SHP77 (cell line): ENCODE data around the gene SNED1.

ENCODE experiments used
- DNase-seq, 2 experiments: peaks; one replicate each; lab custom pipeline; 2025; lab: John Stamatoyannopoulos, UW

Gene SNED1

DNA sequence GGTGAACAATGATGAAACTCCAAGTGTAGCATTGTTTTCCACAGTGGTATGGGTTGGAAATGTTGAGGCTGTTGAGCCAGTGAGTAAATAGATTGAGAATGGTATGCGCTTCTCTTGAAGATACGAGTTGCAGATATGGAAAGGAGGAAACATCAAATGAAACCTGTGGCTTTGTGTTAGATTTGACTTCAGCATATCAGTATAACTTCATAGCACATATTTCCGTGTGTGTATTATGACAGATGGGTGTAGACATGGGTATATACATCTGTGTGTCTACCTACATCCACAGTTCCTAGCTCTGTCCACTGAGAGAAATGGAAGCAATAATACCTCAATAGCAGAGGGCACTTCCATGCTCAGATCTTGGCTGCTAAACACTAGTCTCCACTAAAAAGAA is 8.0 kb downstream of the SNED1 start:
- no peak for DNase-seq

DNA sequence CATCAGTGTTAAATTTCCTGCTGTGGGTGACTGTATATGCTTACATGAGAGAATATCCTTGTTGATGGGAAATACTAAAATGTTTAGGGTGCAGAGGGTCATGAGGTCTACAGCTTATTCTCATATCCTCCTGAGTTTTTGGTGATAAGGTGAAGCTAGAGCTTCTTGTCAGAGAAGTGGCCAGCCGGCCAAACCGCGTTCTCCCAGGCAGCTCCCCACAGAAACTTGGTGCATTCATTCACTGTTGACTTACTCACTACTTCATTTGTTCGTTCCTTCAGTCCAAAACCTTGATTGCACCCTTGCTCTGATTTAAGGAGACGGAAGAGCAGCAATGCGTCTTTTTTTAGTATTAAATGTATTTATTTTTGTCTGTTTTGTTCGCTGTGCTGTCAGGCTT is 8.7 kb downstream of the SNED1 start:
- DNase-seq = no peak

DNA sequence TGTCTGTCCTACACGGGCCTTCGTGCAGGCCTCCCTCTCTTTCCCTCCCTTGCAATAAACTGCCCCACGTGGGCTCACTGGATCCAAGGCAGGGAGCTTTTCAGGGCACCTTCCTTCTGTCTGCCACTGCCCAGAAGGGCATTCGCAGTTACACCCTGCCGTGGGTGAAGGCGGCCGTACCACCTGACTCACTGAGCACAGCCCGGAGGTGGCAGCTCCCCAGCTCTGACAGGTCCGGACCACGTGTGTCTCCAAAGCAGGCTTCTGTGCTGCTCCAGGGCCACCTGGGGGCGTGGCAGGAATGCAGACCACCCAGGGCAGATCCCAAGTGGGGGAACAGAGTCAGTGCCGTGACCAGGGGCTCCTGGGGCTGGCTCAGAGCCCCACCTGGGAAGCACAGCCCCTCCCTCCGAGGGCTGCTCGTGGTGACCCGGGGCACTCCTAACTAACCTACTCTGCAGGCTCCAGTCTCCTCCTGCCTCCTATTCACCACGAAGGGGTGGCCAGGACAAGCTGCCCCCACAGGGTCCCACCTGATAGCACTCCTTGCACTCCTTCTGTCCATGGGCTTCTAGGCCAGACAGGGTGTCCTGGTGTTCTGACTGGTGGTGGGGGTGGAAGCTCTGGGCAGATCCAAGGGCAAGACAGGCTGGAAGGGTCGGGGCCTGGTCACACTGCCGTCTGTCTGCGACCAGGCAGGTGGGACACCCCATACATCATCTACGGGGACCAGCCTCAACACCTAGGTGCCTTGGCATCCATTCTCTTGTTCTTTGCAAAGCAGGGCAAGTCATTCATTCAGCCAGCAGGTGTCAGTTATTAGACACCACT is 9.7 kb downstream of the SNED1 start:
- DNase-seq = no peak

DNA sequence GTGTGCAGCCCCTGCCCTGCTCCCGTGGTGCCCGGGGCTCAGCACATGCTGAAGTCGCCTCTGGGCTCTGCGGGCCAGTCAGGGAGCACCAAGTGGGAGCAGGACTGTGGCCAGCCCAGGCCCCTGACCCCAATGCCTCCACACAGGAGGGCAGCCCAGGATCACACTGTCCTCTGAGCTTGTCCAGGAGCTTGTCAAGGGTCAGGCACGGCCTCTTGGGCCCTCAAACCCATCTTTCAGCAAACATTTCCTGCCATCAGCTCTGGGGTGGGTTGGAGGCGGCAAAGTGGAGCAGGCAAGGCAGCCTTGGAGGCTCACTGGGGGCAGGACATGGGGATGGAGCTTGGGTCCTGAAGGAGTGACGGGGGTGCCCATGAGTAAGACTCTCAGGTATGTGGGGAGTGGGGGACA is 10.3 kb downstream of the SNED1 start:
- no peak for DNase-seq

DNA sequence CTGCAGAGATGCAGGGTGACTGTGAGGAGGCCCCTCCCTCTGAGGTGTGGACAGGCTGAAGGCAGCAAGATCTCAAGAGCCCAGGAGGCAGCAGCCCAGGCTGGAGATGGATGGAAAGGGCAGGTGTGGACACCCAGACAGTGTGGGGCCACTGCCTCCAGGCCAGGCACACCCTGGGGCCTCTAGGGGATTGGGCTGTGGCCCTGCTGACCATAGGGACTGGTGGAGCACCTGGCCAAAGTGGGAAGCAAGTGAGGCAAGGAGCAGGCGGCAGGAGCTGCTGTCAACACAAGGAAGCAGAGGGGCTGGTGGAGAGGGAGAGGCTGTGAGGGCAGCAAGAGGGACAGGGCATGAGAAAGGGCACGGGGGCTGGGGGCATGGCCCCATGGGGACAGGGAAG is 10.8 kb downstream of the SNED1 start:
- DNase-seq = no peak

DNA sequence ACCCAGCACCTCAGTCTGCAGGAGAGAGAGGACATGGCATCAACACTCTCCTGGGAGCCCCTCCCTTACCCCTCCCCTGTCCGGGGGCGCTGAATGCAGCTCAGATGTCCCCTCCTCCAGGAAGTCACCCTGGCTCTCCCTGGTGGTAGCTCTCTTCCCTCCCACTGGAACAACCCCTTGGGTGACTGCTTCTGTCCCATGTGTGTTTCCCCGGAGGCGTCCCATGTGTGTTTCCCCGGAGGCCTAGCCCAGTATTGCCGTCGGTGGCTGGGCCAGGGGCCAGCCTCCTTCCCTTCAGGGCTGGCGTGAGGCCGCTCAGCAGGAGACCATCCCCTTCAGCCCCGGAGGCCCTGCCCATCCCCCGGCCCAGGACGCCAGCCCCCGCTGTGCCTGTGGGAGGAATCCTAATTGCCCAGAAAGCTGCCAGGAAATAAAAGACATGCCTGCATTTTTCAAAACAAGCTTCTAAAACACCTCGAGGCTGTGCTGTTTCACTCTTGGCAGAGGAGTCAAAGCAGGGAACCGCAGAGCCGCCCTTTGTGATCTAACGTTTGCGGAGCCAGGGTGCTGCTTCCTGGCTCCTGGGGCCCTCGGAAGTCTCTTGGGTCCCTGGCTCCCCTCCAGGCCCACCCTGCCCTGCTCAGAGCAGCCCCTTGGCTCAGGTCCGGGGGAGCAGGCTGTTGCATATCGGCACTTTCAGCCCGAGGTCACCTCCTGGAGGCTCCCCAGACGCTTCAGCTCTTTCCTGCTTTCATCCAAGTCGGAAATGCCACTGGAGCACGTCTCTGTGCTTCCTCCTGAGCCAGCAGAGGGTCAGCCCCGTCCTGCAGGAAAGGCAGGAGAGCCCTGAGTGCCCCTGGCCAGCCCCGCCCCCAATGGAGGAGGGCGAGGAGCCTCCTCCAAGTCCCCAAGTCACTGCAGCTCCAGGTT is 11.4 kb downstream of the SNED1 start:
- no peak for DNase-seq

DNA sequence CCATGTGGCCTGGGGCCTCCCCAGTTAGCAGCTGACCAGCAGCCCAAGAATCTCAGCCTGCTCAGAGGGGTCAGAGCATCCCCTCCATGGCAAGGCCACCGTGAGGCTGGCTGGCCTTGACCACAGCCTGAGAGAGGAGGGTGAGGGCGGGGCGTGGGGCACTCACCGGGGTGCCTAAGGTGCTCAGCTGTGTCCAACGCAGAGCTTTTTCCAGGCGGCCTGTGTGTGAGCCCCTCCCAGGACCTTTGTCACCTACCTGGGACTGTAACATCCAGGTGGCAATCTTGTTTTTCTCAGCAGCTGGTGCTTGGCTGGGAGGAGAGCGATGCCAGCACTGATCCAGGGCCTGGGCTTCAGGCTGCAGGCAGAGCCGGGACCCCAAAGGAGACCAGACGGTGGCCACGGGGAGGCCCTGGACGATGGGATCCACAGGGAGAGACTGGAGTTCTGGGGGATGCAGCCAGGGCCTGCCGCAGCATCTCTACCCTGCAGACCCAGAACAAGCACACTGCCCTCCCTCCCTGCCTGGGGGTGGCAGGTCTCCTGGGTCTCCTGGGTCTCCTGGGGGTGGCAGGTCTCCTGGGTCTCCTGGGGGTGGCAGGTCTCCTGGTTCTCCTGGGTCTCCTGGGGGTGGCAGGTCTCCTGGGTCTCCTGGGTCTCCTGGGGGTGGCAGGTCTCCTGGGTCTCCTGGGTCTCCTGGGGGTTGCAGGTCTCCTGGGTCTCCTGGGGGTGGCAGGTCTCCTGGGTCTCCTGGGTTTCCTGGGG is 12.3 kb downstream of the SNED1 start:
- no peak for DNase-seq

DNA sequence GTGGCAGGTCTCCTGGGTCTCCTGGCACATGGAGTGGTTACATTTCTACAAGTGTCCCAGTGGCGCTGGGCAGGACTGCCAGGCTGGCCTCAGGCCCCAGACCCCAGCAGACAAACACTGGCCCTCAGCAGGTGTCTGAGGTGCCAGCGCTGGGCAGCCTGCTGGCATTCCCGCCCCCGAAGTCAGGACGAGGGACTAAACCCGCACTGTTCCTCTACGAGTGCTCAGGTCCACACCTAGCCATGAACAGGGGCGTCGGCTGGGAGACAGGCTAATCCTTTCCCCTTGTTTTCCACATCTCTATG is 12.8 kb downstream of the SNED1 start:
- no peak for DNase-seq

DNA sequence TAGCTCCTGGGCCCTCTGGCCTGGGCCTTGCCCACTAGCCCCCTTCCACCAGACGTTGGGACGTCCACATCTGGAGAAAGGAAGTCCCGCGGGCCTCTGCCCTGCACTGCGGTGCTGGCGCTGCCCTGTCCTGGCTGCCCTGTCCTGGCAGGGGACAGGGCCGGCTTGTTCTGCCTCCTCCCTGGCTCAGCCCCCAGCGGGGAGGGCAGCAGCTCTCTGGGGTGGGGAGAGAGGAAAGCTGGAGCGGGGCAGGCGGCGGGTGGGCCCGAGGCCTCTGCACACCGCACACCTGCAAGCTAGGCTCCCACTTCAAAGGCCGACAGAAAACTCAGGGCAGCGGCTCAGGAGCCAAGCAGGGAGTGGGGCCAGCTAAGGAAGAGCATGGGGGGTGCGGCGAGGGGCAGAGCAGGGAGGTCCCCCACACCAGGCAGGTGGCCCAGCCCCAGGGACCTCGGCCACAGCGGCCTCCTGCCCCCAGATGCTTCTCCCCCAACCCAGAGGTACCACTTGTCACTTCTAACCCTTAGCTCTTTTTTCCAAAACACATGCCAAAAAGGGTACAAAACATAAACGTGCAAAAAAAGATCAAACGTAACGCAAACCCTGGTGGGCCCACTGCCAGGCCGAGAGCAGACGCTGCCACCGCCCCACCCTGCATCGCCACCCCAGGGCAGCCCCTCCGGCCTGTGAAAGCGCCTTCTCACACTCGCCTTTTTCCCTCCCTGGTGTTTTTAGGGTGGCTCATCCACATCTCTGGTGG is 13.5 kb downstream of the SNED1 start:
- no peak for DNase-seq

DNA sequence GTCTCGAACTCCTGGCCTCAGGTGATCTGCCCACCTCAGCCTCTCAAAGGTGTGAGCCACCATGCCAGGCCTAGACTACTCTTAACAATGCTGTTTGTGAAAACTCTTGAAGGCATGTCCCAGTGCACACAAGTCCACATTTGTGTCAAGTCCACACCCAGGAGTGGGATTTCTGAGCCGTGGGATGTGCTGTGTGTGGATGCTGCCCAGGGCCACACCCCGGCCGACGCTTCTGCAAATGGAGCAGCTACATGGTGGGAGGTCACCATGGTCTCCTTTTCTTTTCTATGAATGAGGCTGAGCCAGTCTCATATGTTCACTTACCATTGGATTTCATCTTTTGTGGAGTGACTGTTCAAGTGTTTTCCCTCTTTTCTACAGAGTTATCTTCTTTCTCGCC is 15.8 kb downstream of the SNED1 start:
- no peak for DNase-seq

DNA sequence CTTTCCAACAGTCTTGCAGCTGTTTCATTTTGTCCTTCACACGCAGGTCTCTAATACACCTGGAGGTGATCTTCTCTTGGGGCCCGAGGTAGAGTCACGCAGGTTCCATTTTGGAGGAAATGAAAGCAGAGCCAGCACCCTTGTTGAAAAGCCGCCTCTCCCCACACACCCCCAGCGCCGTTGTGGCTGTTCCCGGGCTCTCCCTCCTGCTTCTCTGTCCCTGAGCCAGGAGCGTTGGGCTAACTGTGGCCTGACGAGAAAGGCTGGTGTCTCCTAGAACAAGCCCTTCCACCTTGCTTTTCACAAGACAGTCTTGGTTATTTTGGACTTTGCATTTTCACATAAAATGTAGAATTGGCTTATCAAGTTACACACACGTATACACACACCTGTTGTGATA is 16.3 kb downstream of the SNED1 start:
- DNase-seq = no peak

DNA sequence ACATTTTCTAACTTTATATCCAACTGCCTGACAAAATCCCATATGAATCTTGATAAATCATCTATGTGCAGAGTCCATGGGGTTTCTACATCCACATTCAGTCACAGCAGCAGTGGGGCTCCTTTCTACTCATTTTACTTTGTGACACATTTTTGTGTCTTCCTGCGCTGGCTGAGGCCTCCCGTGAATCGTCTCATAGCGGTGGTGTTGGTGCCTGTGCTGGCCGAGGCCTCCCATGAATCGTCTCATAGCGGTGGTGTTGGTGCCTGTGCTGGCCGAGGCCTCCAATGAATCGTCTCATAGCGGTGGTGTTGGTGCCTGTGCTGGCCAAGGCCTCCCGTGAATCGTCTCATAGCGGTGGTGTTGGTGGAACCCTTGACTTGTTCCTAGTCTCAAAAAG is 17.0 kb downstream of the SNED1 start:
- no peak for DNase-seq

DNA sequence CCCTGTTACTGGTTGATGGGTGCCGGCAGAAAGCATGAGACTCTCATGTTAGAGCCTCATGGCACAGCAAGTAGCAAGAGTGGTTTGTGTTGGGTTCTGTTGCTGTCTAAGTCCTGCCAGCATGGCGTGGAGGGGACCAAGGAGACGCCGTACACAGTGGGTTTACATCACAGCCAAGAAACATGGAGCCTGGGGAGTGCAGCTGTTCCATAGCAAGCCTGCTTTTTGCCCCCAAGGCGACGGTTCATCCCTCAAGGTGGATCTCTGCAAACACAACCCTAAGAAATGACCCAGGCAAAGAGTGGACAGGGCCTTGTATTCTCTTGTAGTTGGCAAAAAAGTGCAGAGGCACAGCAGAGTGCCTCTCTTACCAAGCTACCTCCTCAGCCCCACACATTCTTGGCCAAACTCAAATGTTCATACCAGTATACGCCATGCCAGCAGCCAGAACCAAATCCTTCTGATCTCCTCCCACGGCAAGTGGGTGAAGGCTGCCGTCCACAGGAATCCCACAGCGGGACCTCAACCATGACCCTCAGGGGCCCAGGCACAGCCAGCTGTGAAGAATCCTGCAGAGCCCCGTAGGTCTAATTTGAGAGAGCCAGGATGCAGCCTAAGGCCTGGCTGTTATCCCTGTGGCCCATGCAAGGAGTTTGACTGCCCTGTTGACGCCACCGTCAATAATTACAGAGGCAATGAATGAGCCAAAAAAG is 19.0 kb downstream of the SNED1 start:
- no peak for DNase-seq

DNA sequence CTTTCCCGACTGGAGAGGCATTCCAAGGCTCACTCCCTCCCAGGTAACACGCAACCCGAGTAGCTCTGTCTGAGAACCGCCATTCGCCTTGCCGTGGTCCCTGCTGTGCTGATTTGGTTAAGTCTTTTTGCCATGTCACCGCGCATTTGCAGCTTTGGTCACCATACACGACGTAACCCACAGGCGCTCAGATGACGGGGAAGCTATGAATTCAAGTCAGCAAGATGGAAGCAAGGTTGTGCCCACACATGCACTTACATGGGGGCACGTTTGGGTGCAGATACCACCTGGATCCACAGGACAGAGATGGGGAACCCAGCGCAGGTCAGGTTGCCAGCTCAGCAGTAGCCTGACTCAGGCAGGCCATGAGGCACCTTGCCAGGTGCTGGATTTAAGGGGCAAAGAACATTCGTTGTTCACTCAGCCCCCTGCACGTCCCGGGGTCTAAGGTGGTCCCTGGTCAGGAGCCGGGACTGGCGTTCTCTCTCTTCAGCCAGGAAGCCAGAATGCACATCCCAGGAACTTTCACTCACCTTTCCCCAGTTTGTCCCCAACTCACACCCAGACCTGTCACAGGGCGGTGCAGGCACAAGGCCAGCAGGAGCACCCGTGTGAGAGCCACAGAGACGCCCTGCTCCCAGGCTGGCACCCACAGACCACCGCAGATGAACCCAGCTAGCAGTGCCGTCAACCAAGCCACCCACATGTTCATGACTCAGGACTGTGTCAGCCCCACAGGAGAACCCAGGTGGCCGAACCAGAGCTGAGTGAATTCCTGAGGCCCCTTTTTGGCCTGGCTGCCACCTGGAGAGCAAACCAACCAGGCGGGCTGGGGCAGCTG is 19.9 kb downstream of the SNED1 start:
- DNase-seq = no peak

DNA sequence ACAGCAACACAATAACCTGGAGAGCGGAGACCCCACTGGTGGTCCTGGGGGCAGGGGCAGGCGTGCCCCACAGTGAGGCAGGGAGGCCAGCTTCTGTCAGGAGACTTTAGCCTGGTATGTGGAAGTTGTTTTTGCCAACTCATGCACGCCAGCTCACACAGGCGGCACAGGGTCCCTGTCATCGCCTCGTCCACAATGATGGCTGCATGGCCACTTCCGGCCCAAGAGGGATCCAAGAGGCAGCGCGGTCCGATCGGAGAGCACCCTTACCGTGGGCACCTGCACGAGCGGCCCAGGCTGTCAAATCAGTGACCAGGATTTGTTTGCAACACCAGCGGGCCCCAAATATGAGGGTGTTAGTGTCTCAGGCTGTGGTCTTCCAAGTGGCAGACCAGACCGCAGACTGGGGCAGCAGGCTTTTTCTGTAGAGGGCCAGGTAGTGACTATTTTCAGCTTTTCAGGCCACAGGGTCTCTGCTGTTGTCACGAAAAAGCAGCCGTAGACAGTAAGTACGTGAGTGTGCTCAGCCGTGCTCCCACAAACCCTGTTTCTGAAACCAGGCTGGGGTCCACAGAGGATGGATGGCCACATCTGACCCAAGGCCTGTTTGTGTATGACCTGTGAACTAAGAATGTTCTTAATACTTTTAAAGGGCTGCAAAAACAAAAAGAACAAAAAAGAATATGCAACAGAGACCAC is 21.2 kb downstream of the SNED1 start:
- no peak for DNase-seq

DNA sequence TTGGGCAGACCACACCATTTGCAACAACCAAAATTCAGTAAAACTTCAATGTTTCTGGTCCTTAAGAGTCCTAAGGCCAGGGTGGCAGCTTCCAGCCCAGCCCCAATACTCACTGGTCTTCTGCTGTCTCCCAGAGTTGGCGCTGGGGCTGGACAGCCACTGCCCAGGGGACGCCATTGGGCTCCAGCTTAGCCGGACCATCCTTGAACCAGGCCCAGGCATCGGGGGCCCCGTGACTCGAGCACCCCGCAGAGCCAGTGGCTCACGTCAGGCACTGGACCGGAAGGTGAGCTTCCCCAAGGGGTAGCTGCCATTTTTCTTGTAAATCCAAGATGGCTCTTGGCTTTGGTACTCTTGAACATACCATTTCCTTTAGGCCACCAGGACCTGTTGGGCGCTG is 21.8 kb downstream of the SNED1 start:
- DNase-seq = no peak

DNA sequence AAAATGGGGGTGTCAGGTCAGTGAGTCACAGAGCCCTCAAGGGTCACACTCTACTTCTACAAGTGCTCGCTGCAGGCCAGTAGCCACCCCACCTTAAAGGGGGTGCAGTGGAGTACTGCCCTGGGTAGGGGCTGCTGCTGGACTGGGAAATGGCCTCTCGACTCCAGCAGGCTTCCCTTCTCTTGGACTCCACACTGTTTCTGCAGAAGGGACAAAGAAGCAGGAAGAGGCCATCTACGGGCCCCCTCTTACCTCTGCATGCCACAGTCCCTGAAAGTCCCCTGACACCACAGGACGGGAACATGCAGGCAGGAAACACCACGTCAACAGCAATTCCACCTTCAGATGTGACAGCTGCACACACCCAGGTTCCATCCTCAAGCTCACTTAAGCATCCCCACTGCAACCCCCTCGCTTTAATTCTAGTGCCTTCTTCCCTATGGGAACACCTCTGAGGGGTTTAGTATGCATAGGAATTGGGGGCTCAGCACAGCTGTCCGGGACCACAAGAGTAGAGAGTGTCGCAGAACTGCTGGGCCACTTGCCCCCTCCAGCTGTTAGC is 22.3 kb downstream of the SNED1 start:
- no peak for DNase-seq

DNA sequence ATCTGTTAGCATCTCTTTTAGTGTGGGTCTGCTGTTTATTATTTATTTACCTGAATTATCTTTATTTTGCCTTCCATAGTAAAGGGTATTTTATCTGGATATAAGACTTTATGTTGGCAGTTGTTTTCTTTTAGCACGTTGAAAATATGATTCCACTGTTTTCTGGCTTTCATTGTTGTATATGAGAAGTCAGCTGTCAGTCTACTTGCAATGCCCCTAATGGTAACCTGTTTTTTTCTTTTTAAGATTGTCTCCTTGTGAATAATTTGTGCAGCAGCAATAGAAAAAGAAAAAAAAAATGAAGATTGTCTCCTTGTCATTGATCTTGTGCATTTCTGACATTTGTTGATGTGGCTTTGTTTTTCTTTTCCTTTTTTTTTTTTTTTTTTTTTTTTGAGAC is 27.2 kb downstream of the SNED1 start:
- no peak for DNase-seq

DNA sequence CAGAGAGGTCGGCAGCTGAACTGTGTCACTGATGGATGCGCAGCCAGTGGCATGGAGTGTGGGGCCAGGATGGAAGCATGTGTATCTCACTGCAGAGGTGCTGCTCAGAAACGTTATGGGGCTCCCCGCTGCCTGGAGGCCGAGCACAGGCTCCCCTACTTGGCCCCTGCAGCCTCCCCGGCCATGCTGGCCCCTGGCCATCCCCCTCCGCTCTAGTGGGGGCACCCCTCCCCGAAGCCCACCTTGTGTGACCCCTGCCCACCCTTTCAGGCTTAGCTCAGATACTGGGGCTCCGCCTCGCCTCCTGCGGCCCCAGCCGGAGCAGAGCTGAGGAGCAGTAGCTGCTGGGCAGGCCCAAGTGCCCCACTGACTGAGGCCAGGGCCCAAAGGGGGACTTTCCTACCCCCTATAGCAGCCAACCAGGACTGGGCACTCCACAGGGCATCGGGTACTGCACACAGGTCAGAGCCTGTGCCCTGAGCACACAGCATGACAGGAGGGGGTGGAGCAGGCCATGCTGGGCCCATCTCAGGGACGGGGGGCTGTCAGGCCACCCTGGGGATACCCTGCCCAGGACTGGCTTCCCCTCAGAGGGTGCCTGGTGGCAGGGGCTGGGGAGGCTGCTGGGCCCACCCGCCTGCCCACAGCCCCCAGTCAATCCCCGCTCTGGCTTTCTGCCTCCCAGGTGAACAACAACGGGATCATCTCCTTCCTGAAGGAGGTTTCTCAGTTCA is 31.3 kb downstream of the SNED1 start:
- no peak for DNase-seq
